HG03095 (cell line): ENCODE data around the gene BRSK2.

Experiments
- ATAC-seq: cut with Tn5 transposase; IDR thresholded peaks from one replicate; pipeline ENCODE4 v1.9.1; 2021; ENCODE audit warnings: moderate library complexity; ENCODE audit not compliant: unreplicated experiment

Gene BRSK2

DNA sequence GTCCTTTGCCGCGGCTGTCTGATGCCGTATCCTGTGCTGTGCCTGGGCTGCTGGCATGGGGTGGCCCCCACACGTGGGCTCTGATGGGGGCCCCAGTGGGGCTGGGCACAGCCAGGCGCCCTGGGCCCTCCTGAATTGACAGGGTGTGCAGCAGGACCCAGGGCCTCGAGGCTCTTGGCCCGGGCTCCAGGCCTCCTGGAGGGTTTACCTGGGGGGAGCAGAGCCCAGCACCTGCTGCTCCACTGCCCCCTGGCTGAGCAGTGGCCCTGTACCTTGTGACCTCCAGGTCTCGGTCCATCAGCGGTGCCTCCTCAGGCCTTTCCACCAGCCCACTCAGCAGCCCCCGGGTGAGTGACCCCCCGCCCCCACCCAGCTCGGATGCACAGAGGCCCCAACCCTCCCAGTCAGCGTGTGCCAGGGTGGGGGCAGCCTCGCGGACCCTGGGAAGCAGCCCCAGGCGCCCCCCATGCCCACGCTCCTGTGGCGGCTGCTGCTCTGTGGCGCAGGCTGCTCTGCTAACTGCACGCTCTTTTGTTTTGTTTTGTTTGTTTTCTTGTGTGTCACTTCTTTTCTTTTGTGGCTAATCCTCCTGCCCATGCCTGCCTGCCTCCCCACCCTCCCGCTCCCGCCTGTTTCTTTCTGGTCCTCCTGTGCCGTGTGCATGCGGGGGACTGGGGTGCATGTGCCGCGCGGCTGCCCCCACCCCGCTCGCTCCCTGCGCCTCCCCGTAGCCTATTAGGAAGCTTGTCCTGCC is 59.9 kb downstream of the BRSK2 start:
- no peak for ATAC-seq

DNA sequence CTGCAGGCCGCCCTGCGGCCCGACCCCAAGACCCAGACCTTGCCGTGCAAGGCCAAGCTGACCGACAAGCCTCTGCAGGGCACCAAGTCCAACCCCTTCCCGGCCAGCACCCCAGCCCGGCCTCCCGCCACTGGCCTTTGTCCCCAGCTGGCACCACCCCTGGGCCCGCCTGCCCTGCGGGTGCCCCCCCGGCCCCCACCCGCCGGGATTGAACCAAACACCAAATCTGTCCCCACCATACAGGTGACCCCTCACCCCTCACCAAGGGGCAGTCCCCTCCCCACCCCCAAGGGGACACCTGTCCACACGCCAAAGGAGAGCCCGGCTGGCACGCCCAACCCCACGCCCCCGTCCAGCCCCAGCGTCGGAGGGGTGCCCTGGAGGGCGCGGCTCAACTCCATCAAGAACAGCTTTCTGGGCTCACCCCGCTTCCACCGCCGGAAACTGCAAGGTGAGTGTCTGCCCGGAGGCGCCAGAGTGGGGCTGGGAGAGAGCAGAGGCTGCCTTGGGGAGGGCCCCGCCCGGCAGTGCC is 60.7 kb downstream of the BRSK2 start:
- no peak for ATAC-seq

GRCh38 chr11:1450949-1451710 is 61.4 kb downstream of the BRSK2 start:
- ATAC-seq, result no peak

DNA sequence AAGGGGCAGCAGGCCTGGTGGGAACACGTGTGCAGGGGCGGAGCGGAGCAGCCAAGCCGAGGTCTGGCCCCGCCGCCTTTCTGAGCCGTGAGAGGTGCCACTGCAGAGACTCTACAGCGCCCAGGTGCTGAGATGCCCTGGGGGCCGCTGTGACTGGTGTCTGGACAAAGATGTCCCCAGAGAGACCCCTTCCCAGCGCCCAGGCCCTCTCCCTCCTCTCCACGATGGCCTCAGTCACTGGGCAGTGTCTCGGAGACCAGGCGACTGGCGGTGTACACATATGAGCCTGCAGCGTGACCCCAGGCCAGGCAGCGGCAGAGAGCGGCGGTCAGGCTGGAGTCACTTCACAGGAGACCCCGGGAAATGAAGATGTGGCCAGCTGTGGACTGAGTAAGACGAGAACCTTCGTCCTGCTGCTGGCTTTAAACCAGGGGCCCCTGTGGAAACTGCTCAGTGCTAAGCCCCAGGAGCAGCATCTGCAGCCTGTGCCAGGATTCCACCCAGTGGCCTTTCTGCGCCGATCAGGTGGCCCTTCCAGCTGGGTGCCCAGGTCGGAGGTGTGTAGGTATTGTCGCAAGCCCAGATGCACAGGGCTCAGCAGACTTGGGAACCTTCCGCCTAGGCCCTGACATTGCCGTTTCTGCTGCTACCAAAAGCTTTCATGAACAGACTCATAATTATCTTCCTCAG is 62.2 kb downstream of the BRSK2 start:
- no peak for ATAC-seq

- no peak for ATAC-seq
Observed at GRCh38 chr11:1452744-1453143, 63.0 kb downstream of the BRSK2 start.

DNA sequence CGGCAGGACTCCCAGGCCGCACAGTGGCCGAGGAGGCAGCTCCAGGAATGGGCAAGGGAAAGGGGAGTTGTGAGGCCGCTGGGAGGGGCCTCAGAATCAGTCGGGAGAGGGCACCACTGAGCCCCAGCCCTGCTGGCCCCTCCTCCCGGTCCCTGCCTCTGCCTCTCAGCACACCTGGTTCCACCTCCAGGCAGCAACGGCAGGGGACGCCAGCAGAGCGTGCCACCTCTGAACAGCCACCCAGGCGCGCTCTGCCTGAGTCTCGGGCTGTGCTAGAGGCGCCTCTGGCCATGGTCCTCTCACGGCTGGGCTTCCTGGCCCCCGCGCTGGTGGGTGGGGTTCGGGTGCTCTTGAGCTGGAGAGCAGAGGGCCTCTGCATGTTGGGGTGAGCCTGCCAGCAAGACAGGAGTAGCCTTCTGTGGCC is 63.9 kb downstream of the BRSK2 start:
- ATAC-seq, result peak; percentile 52

GRCh38 chr11:1454576-1454975 is 64.8 kb downstream of the BRSK2 start:
- no peak for ATAC-seq

DNA sequence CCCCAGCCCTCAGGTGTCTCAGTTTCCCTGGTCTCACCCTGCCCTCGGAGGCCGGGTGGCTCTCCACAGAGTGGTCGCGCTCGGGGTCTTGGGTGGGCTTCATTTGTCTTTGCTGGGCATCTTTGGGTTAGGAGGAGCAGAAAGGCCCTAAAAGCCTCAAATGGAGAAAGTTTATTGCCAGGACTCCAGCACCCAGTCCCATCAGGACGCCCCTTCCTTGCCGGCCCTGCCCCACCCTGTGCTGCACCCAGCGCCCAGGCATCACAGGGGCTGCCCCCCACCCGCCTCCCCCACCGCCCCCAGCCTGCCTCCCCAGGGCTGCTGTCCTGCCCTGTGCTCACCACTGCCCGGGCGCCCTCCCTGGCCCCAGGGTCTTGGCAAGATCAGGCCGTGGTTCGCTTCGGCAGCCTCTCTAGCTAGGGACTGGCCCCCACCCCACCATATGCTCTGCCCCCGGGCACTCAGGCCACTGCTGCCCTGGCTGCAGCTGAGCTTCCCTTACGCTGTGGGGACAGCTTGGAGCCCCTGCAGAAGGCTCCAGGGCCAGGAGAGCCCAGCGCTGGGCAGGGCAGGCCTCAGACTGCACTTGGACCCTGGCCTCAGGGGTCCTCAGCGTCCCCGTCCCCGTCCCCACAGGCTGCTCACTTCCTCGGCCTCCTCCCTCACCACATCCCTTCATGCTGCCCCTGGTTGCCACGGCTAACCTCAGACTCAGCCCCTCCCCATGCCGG is 65.5 kb downstream of the BRSK2 start:
- no peak for ATAC-seq

- ATAC-seq, result no peak
Observed at GRCh38 chr11:1455763-1456060, 66.0 kb downstream of the BRSK2 start.

DNA sequence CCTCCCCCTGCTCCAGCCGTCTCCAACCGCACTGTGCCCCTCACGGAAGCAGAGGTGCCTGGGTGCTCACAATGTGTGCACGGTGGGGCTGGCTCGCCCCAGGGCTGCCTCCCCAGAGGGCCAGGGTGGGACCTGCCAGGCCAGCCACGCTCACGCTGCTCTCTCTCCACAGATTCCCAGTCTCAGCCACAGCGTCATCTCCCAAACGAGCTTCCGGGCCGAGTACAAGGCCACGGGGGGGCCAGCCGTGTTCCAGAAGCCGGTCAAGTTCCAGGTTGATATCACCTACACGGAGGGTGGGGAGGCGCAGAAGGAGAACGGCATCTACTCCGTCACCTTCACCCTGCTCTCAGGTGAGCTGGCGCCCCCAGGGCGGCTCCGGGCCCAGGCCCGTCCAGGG is 66.4 kb downstream of the BRSK2 start:
- ATAC-seq, result no peak

GRCh38 chr11:1456596-1457325 is 67.0 kb downstream of the BRSK2 start:
- ATAC-seq, result no peak

DNA sequence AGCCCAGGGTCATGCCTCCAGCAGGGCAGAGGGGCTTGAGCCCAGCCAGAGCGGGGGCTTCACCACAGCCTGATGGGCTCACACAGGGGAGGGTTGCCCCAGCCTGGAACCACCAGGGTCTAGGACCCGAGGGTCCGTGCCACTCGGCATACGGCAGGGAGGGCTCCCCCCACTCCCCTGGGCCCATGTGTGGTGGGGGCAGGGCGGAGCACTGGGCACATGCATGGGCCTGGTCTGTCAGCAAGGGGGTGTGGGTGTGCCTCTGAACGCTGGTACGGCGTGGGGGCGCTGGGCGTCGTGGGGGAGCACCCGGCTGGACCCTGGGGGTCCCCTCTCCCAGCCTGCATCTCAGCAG is 67.6 kb downstream of the BRSK2 start:
- ATAC-seq, result no peak

DNA sequence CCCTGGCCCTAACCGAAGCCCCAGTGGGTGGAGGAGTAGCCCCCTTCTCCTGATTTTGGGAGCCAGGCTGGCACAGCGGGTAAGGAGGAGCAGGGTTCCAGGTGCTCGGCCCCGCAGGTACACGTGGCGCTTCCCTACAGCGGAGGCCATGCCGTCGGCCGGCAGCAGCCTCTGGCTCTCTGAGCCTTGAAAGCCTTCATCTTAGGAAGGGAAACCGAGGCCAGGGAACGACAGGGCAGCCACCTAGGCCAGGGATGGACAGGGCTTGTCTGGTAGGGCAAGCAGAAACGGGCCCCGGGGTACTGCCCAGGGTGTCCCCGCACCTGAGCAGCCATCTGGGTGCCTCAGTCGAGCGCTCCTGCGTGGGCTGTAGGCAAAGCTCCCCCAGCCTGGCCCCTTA is 68.1 kb downstream of the BRSK2 start:
- ATAC-seq, result no peak

- ATAC-seq, result no peak
Observed at GRCh38 chr11:1458340-1459218, 68.8 kb downstream of the BRSK2 start.

- no peak for ATAC-seq
Observed at GRCh38 chr11:1459219-1459575, 69.5 kb downstream of the BRSK2 start.

- ATAC-seq, result no peak
Observed at GRCh38 chr11:1459764-1460395, 70.1 kb downstream of the BRSK2 start.

- ATAC-seq, result no peak
Observed at GRCh38 chr11:1460396-1460985, 70.8 kb downstream of the BRSK2 start.

DNA sequence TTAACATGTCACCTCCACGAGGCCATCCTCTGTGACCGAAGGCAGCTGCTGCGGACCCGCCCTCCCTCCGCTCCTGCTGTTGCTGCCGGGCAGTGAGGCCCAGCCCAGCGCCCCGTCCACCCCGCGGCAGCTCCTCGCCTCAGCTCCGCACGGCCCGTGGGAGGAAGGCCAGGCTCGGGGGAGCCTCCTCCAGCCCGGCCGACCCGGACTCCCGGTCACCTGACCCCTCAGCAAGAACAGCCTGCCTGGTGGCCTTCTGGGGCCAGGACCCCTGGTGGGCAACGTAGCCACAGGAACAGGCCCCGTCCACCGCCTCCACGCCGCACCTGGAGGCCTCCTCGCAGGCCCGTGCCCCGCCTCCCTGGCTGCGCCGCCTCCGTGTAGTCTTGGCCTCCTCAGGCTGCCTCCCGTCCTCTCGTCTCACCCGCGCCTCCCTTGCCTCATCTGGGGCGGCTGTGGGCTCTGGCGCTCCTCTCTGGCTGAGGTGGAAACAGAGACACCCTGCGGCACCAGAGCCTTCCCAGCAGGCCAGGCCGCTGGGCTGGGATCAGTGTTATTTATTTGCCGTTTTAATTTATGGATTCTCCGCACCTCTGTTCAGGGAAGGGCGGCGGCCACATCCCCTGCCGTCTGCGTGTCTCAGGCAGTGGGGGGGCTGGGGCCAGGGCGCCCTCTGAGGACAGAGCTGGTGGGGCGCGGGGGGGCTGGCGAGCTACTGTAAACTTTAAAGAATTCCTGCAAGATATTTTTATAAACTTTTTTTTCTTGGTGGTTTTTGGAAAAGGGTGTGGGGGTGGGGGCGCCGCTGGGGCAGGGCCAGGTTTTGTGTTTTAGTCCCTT is 71.5 kb downstream of the BRSK2 start:
- ATAC-seq, result no peak
